HepG2 (cell line): ENCODE measurements around the gene HS3ST2. TPM values are rescaled to one million over a fixed set of nuclear protein-coding genes. Genes with fewer than 3 reads are reported as not detected.

ENCODE experiments used
- ATAC-seq: fragments of 200-7000 bp; cut with Tn5 transposase; 3 replicates; pipeline ENCODE4 v1.9.1; 2020; ENCODE audit warnings: mild to moderate bottlenecking, moderate library complexity
- BruUV-seq: library from RNA; stranded (reverse); fragments of 400-500 nt; replicated peaks from 2 replicates; lab custom pipeline; 2021; lab: Mats Ljungman, UMichigan
- CTCF ChIA-PET: fragments of 300-600 bp; formaldehyde crosslinking; extraction: SDS; loops from one replicate; lab custom pipeline; 2021; ENCODE audit warnings: low total read pairs, inconsistent platforms, low intra/inter-chr PET ratio; lab: Yijun Ruan, JAX
- POLR2A ChIA-PET: fragments of 350-600 bp; sonication (Branson Sonifier 250); formaldehyde crosslinking; loops from one replicate; lab custom pipeline; 2020; ENCODE audit warnings: antibody characterized with exemption, inconsistent platforms; lab: Yijun Ruan, JAX
- DNase-seq: peaks from one replicate; pipeline ENCODE4 v3.0.0-alpha.2; 2015; ENCODE audit warnings: low spot score
- FAIRE-seq: peaks from 3 replicates; lab custom pipeline; 2011; peaks lifted over from hg19 to GRCh38; lab: Jason Lieb, UNC
- H2AFZ ChIP-seq: one replicate; pipeline ENCODE4 v1.6.1; 2011; ENCODE audit warnings: low read length, inconsistent platforms
- H3K27ac ChIP-seq: fragments of 300-600 bp; 3 replicates; pipeline ENCODE4 v1.8.0; 2011; ENCODE audit warnings: mixed run types, mild to moderate bottlenecking, mixed read lengths, low read length, inconsistent platforms; ENCODE audit not compliant: insufficient read depth; ENCODE audit errors: extremely low read length
- H3K27me3 ChIP-seq, 2 experiments: fragments of 200-600 bp in 1 of 2; 2 replicates in 1 of 2; 3 replicates in 1 of 2; pipeline versions ENCODE4 v1.6.0 to v1.8.0; 2011; ENCODE audit warnings: low read length in 2 of 2, mild to moderate bottlenecking in 2 of 2, moderate library complexity in 2 of 2, inconsistent platforms in 1 of 2; ENCODE audit not compliant: insufficient read depth in 2 of 2, control insufficient read depth in 1 of 2
- H3K36me3 ChIP-seq, 2 experiments: fragments of 200-600 bp in 1 of 2; replicated peaks in 1 of 2; 2 replicates in 1 of 2; 3 replicates in 1 of 2; pipeline versions ENCODE4 v1.5.1 to v1.8.0; 2011; ENCODE audit warnings: low read length in 2 of 2, inconsistent platforms in 1 of 2; ENCODE audit not compliant: insufficient read depth in 2 of 2, control insufficient read depth in 1 of 2
- H3K4me1 ChIP-seq: 2 replicates; pipeline ENCODE4 v1.5.1; 2012; ENCODE audit warnings: low read length, inconsistent platforms; ENCODE audit not compliant: insufficient read depth
- H3K4me2 ChIP-seq: 2 replicates; pipeline ENCODE4 v1.6.0; 2011; ENCODE audit warnings: low read depth, low read length, inconsistent platforms
- H3K4me3 ChIP-seq, 3 experiments: fragments of 200-600 bp in 1 of 3; sonication (generic), shearing (Covaris generic) in 1 of 3; replicated peaks in 1 of 3; 2 replicates each; pipeline ENCODE4 v1.5.1; 2011 to 2016; ENCODE audit warnings: low read length in 3 of 3, inconsistent platforms in 2 of 3, low read depth in 2 of 3, mild to moderate bottlenecking in 2 of 3, control low read depth in 1 of 3, mixed read lengths in 1 of 3; ENCODE audit not compliant: insufficient read depth in 1 of 3
- H3K79me2 ChIP-seq: one replicate; pipeline ENCODE4 v1.6.1; 2011; ENCODE audit warnings: low read length, inconsistent platforms; ENCODE audit not compliant: insufficient read depth
- H3K9ac ChIP-seq: 2 replicates; pipeline ENCODE4 v1.6.0; 2011; ENCODE audit warnings: mild to moderate bottlenecking, low read depth, low read length, inconsistent platforms; ENCODE audit not compliant: insufficient read depth
- H3K9me3 ChIP-seq: 2 replicates; pipeline ENCODE4 v1.5.1; 2012; ENCODE audit warnings: mild to moderate bottlenecking, low read length
- H4K20me1 ChIP-seq: 2 replicates; pipeline ENCODE4 v1.6.0; 2011; ENCODE audit warnings: inconsistent platforms, mild to moderate bottlenecking, low read length, moderate library complexity; ENCODE audit not compliant: insufficient read depth
- HDAC2 ChIP-seq: sonication (generic); formaldehyde crosslinking; IDR thresholded peaks from 2 replicates; pipeline ENCODE4 v1.4.0; 2020; ENCODE audit warnings: missing genetic modification reagents
- HNRNPK ChIP-seq: fragments of 200-400 bp; formaldehyde crosslinking; IDR thresholded peaks from 2 replicates; pipeline ENCODE4 v1.6.1; 2018; ENCODE audit warnings: low read length, low read depth, moderate library complexity, mild to moderate bottlenecking; ENCODE audit not compliant: poor library complexity, severe bottlenecking
- MAFG ChIP-seq: sonication (generic); formaldehyde crosslinking; IDR thresholded peaks from 2 replicates; pipeline ENCODE4 v1.5.1; 2020; ENCODE audit warnings: mild to moderate bottlenecking, missing genetic modification reagents
- MNT ChIP-seq: fragments of 450-650 bp; IDR thresholded peaks from 2 replicates; pipeline ENCODE4 v1.6.1; 2016
- ZBTB25 ChIP-seq: IDR thresholded peaks from 2 replicates; pipeline ENCODE4 v1.6.1; 2018; ENCODE audit warnings: missing genetic modification reagents
- ZBTB33 ChIP-seq: sonication (generic); formaldehyde crosslinking; IDR thresholded peaks from 2 replicates; pipeline ENCODE4 v1.4.0; 2020; ENCODE audit warnings: missing genetic modification reagents
- ZNF224 ChIP-seq: sonication (generic); formaldehyde crosslinking; IDR thresholded peaks from 2 replicates; pipeline ENCODE4 v1.5.0; 2020; ENCODE audit warnings: mild to moderate bottlenecking, missing genetic modification reagents
- ZNF704 ChIP-seq: sonication (generic); formaldehyde crosslinking; IDR thresholded peaks from 2 replicates; pipeline ENCODE4 v1.8.1; 2023; ENCODE audit warnings: mild to moderate bottlenecking, inconsistent platforms, moderate library complexity, missing genetic modification reagents, borderline replicate concordance
- WGBS: methylation state at CpG from one replicate; pipeline ENCODE4 v1.1.6; 2017; ENCODE audit warnings: low lambda C conversion rate; 5-methylcytosine and 5-hydroxymethylcytosine counted together
- in situ Hi-C: cut with HindIII; loops from 2 replicates; pipeline ENCODE4 v1.10.0; 2017; ENCODE audit warnings: low pct_unique_long_range_greater_than_20kb; ENCODE audit not compliant: extremely low pct_ligation_motif_present
- intact Hi-C: fragments of 100-400 bp; cut with micrococcal nuclease; formaldehyde crosslinking; loops from one replicate; pipeline ENCODE4 v1.10.0; 2022; ENCODE audit not compliant: unreplicated experiment
- polyA plus RNA-seq, 8 experiments: library from polyadenylated mRNA; depleted of rRNA in 3 of 8; stranded (reverse) in 7 of 8; unstranded in 1 of 8; fragments of >200 nt; fragmentation: Illumina TruSeq in 4 of 8; extraction: Trizol in 4 of 8; gene quantifications; 2 replicates each; pipeline versions ENCODE4 v1.2.1 to v1.2.3, GENCODE V29; 2011 to 2016; ENCODE audit warnings: low read depth in 4 of 8, missing spikeins in 1 of 8, mixed read lengths in 1 of 8; ENCODE audit not compliant: insufficient read depth in 1 of 8
- total RNA-seq, 5 experiments: library from RNA; depleted of rRNA; stranded (reverse); fragments of >200 nt; fragmentation: Illumina TruSeq; extraction: Trizol; gene quantifications; 2 replicates each; pipeline ENCODE4 v1.2.3, GENCODE V29; 2016; ENCODE audit warnings: low read depth in 1 of 5

Gene HS3ST2
- total and polyA plus RNA-seq, 2 of the 13 experiments (the other 11 are each of a cell fraction or from before 2014, with no cell fraction given): not detected

- Histone ChIP-seq H3K4me3 (no peak overlapping the region), H4K20me1 (no peaks in the 10 kb centered on the region), H3K27ac (no peak overlapping the region), H3K4me2 (no peak overlapping the region), H3K9me3 (no peaks in the 10 kb centered on the region), H3K9ac (no peak overlapping the region), H2AFZ (no peak overlapping the region), H3K4me1 (no peaks in the 10 kb centered on the region), H3K36me3 (no peaks in the 10 kb centered on the region), H3K27me3 (peaks cover 3 to 30% of the 10 kb centered on the region in 2 experiments; a peak in 4 of 5 replicates), H3K79me2 (no peaks in the 10 kb centered on the region)
- FAIRE-seq (no peak), DNase-seq (no peak), ATAC-seq (no peak; the same call in 1 of the 3 replicates)
- ChIA-PET POLR2A (no interaction called here), CTCF (no interaction called here)
- in situ Hi-C loops (no loop called here), intact Hi-C loops (no loop called here)
- BruUV-seq: no TSS peak
- WGBS: 6% methylated on average over 10 of the region's 10 CpGs
- TF ChIP-seq MAFG (no peak), MNT (peak; percentile 59)
- TF ChIP-seq, all 625 proteins: peak for 1
These were observed 112.3 kb downstream of the HS3ST2 start for GRCh38 chr16:22926105-22926751.

GRCh38 chr16:22927306-22927705 lies 113.3 kb downstream of the HS3ST2 start:
- no peaks in the 10 kb centered on the region for H3K36me3 ChIP-seq
- no peak overlapping the region for H2AFZ ChIP-seq
- DNase-seq (no peak), FAIRE-seq (no peak), ATAC-seq (no peak)
- no peaks in the 10 kb centered on the region for H3K79me2 ChIP-seq
- BruUV-seq: no TSS peak
- H3K27ac ChIP-seq: no peak overlapping the region
- no peaks in the 10 kb centered on the region for H4K20me1 ChIP-seq
- H3K27me3 ChIP-seq: peaks cover 3 to 32% of the 10 kb centered on the region in 2 experiments; a peak in 4 of 5 replicates
- H3K9me3 ChIP-seq: no peaks in the 10 kb centered on the region
- H3K9ac ChIP-seq: no peak overlapping the region
- H3K4me2 ChIP-seq: no peak overlapping the region
- 2% methylated on average over 3 of the region's 3 CpGs for WGBS
- no peaks in the 10 kb centered on the region for H3K4me1 ChIP-seq
- intact Hi-C loops: no loop called here
- in situ Hi-C loops: no loop called here
- CTCF ChIA-PET: no interaction called here
- POLR2A ChIA-PET: no interaction called here
- H3K4me3 ChIP-seq: no peak overlapping the region
- no peak for TF ChIP-seq ZNF704 (CRISPR knock-in tag)
- no peak for TF ChIP-seq ZBTB25
- no peak for TF ChIP-seq ZBTB33 (CRISPR knock-in tag)
- TF ChIP-seq HNRNPK: no peak
- no peak for TF ChIP-seq ZNF224 (CRISPR knock-in tag)
- no peak for TF ChIP-seq HDAC2
